Mesothelial cell of epicardium (in vitro differentiated cells): ENCODE measurements around the gene ARSI. TPM values are rescaled to one million over a fixed set of nuclear protein-coding genes. Genes with fewer than 3 reads are reported as not detected.

Experiments used
- DNase-seq, 2 experiments: peaks; one replicate each; pipeline ENCODE4 v3.0.0; 2021; ENCODE audit warnings: low spot score in 2 of 2; ENCODE audit not compliant: unreplicated experiment in 2 of 2
- H3K27ac Mint-ChIP-seq: 2 replicates; pipeline ENCODE4 v1.8.0; 2021; ENCODE audit warnings: mixed read lengths
- H3K27me3 Mint-ChIP-seq: 2 replicates; pipeline ENCODE4 v1.8.0; 2021; ENCODE audit warnings: low read depth, mixed read lengths
- H3K36me3 Mint-ChIP-seq: 2 replicates; pipeline ENCODE4 v1.8.0; 2021; ENCODE audit warnings: mixed read lengths
- H3K4me1 Mint-ChIP-seq: 2 replicates; pipeline ENCODE4 v1.8.0; 2021; ENCODE audit warnings: mixed read lengths
- H3K4me3 Mint-ChIP-seq: 2 replicates; pipeline ENCODE4 v1.8.0; 2021; ENCODE audit warnings: mild to moderate bottlenecking, moderate library complexity, mixed read lengths
- H3K9me3 Mint-ChIP-seq: 2 replicates; pipeline ENCODE4 v1.8.0; 2021; ENCODE audit warnings: mixed read lengths
- total RNA-seq: library from RNA; stranded (reverse); gene quantifications from 3 replicates; pipeline ENCODE4 v1.2.1, GENCODE V29; 2021
- TF ChIP-seq, protein P1 (sequence below): fragments of 200-600 bp; sonication (generic); IDR thresholded peaks from one replicate; pipeline ENCODE4 v1.5.0; 2021; ENCODE audit warnings: antibody characterized with exemption; ENCODE audit not compliant: unreplicated experiment

ARSI gene
- total RNA-seq, 1 donor from 2014 or later, result 18.8 TPM

- H3K4me3 Mint-ChIP-seq, result no peak overlapping the region
- H3K4me1 Mint-ChIP-seq, result peaks cover 25% of the 10 kb centered on the region
- H3K27ac Mint-ChIP-seq, result peak overlapping the region; percentile 77
- TF ChIP-seq, protein P1, sequence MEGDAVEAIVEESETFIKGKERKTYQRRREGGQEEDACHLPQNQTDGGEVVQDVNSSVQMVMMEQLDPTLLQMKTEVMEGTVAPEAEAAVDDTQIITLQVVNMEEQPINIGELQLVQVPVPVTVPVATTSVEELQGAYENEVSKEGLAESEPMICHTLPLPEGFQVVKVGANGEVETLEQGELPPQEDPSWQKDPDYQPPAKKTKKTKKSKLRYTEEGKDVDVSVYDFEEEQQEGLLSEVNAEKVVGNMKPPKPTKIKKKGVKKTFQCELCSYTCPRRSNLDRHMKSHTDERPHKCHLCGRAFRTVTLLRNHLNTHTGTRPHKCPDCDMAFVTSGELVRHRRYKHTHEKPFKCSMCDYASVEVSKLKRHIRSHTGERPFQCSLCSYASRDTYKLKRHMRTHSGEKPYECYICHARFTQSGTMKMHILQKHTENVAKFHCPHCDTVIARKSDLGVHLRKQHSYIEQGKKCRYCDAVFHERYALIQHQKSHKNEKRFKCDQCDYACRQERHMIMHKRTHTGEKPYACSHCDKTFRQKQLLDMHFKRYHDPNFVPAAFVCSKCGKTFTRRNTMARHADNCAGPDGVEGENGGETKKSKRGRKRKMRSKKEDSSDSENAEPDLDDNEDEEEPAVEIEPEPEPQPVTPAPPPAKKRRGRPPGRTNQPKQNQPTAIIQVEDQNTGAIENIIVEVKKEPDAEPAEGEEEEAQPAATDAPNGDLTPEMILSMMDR, result no peak
- H3K27me3 Mint-ChIP-seq, result no peaks in the 10 kb centered on the region
- no peaks in the 10 kb centered on the region for H3K36me3 Mint-ChIP-seq
- no peaks in the 10 kb centered on the region for H3K9me3 Mint-ChIP-seq
- no peak for DNase-seq
Measured at GRCh38 chr5:150278046-150278730, 24.5 kb downstream of the ARSI start.

DNA sequence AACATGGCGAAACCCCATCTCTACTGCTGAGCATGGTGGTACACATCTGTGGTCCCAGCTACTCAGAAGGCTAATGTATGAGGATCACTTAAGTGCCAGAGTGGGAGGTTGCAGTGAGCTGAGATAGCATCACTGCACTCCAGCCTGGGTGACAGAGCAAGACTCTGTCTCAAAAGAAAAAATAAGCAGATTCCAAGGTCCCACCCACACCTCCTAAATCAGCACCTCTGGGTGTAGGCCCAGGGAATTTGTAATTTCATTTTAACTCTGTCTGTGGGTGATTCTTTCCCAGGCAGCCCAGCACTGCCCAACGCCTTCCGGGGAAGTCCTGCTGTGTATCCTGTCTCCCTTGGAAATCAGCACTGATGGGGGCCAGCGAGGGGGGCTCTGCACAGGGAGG, 25.7 kb downstream of the ARSI start:
- Mint-ChIP-seq H3K36me3 (no peaks in the 10 kb centered on the region), H3K4me1 (peaks cover 25% of the 10 kb centered on the region), H3K27ac (no peak overlapping the region), H3K4me3 (no peak overlapping the region), H3K9me3 (no peaks in the 10 kb centered on the region), H3K27me3 (no peaks in the 10 kb centered on the region)
- no peak for DNase-seq
- TF ChIP-seq, protein P1, result no peak

DNA sequence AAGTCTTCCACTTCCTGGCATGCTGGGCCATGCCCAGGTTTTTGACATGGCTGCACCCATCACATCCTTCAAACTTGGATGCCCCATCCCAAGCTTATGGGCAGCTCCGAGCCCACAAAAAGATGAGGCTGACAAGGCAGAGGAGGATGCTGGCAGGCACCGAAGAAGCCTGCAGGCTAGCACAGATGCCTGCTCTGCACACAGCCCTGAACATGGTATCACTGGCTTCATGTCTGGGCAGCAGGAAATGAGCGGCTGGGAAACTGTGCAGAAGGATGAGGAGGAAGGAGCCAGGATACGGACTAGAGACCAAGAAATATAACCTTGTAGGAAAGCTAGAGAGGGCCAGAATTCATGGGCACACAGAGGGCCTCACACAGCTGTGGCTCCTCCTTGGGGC, 27.9 kb downstream of the ARSI start:
- H3K4me1 Mint-ChIP-seq, result peaks cover 15% of the 10 kb centered on the region
- H3K9me3 Mint-ChIP-seq, result no peaks in the 10 kb centered on the region
- no peaks in the 10 kb centered on the region for H3K27me3 Mint-ChIP-seq
- TF ChIP-seq, protein P1, result no peak
- H3K4me3 Mint-ChIP-seq, result no peak overlapping the region
- no peak overlapping the region for H3K27ac Mint-ChIP-seq
- H3K36me3 Mint-ChIP-seq, result no peaks in the 10 kb centered on the region
- no peak for DNase-seq

GRCh38 chr5:150272531-150272930, 30.2 kb downstream of the ARSI start:
- TF ChIP-seq, protein P1, result no peak
- Mint-ChIP-seq H3K36me3 (no peaks in the 10 kb centered on the region), H3K27me3 (no peaks in the 10 kb centered on the region), H3K9me3 (no peaks in the 10 kb centered on the region), H3K4me1 (no peaks in the 10 kb centered on the region), H3K27ac (no peak overlapping the region), H3K4me3 (no peak overlapping the region)
- DNase-seq, result no peak

GRCh38 chr5:150271923-150272322, 30.8 kb downstream of the ARSI start:
- H3K9me3 Mint-ChIP-seq, result no peaks in the 10 kb centered on the region
- no peak for DNase-seq
- TF ChIP-seq, protein P1, result no peak
- H3K4me3 Mint-ChIP-seq, result no peak overlapping the region
- no peaks in the 10 kb centered on the region for H3K27me3 Mint-ChIP-seq
- no peaks in the 10 kb centered on the region for H3K4me1 Mint-ChIP-seq
- no peaks in the 10 kb centered on the region for H3K36me3 Mint-ChIP-seq
- no peak overlapping the region for H3K27ac Mint-ChIP-seq
